Sigmoid colon (tissue), 4 donors: ENCODE data around the gene TPST2.

Source experiments
- CTCF ChIP-seq, 4 experiments: fragments of 450-650 bp in 3 of 4; fragments of 200-600 bp in 1 of 4; IDR thresholded peaks; one replicate each; pipeline ENCODE4 v1.5.1; 2016 to 2019; ENCODE audit warnings: antibody characterized with exemption in 4 of 4, mild to moderate bottlenecking in 3 of 4, moderate library complexity in 2 of 4
- EP300 ChIP-seq, 4 donors: sonication (generic); formaldehyde crosslinking; IDR thresholded peaks; one replicate each; pipeline ENCODE4 v1.6.1; 2017; ENCODE audit warnings: antibody characterized with exemption in 4 of 4
- POLR2A ChIP-seq, 2 donors: fragments of 450-650 bp; IDR thresholded peaks; one replicate each; pipeline ENCODE4 v1.6.1; 2016; ENCODE audit warnings: antibody characterized with exemption in 2 of 2, mild to moderate bottlenecking in 2 of 2, moderate library complexity in 2 of 2

GRCh38 chr22:26536056-26536761, 53.7 kb downstream of the TPST2 start:
- TF ChIP-seq CTCF (IDR thresholded peaks at IDR 0.05) (no peak), POLR2A (IDR thresholded peaks at IDR 0.05) (no peak), EP300 (IDR thresholded peaks at IDR 0.05) (no peak)
